GM12878 (cell line): ENCODE results near the gene CD86. TPM values are rescaled to one million over a fixed set of nuclear protein-coding genes. Genes with fewer than 3 reads are reported as not detected.

Source experiments
- ATAC-seq: fragments of 200-7000 bp; cut with Tn5 transposase; 3 replicates; pipeline ENCODE4 v1.9.1; 2020; ENCODE audit warnings: mild to moderate bottlenecking, moderate library complexity
- BruUV-seq: library from RNA; stranded (reverse); fragments of 400-500 nt; replicated peaks from 2 replicates; lab custom pipeline; 2021; lab: Mats Ljungman, UMichigan
- CTCF ChIA-PET: fragments of 300-600 bp; sonication (Branson Sonifier 250); formaldehyde crosslinking; extraction: SDS; loops from one replicate; lab custom pipeline; 2021; ENCODE audit warnings: inconsistent platforms; lab: Yijun Ruan, JAX
- POLR2A ChIA-PET: fragments of 350-600 bp; formaldehyde crosslinking; extraction: SDS; loops from one replicate; lab custom pipeline; 2021; ENCODE audit warnings: inconsistent platforms; lab: Charles Lee
- RAD21 ChIA-PET: fragments of 300-600 bp; sonication (Branson Sonifier 250); formaldehyde crosslinking; loops from one replicate; lab custom pipeline; 2023; ENCODE audit warnings: antibody characterized with exemption; ENCODE audit not compliant: unreplicated experiment; lab: Charles Lee
- SMC1A ChIA-PET: fragments of 300-600 bp; sonication (Branson Sonifier 250); formaldehyde crosslinking; loops from one replicate; lab custom pipeline; 2023; ENCODE audit not compliant: unreplicated experiment, uncharacterized antibody; lab: Charles Lee
- DNase-seq: peaks from one replicate; pipeline ENCODE4 v3.0.0-alpha.2; 2011; ENCODE audit warnings: low read depth, low spot score
- FAIRE-seq: peaks from 3 replicates; lab custom pipeline; 2011; peaks lifted over from hg19 to GRCh38; lab: Jason Lieb, UNC
- H2AFZ ChIP-seq: 2 replicates; pipeline ENCODE4 v1.6.0; 2011; ENCODE audit warnings: low read depth, low read length, control low read depth; ENCODE audit not compliant: control insufficient read depth
- H3K27ac ChIP-seq: 2 replicates; pipeline ENCODE4 v1.5.1; 2011; ENCODE audit warnings: control low read depth; ENCODE audit not compliant: control insufficient read depth, insufficient read depth
- H3K27me3 ChIP-seq, 2 experiments: replicated peaks in 1 of 2; 2 replicates each; pipeline versions ENCODE4 v1.6.0 to v1.6.1; 2011; ENCODE audit warnings: low read length in 1 of 2; ENCODE audit not compliant: control insufficient read depth in 2 of 2, insufficient read depth in 2 of 2
- H3K36me3 ChIP-seq, 2 experiments: 2 replicates each; pipeline ENCODE4 v1.5.1; 2011; ENCODE audit warnings: low read length in 1 of 2; ENCODE audit not compliant: control insufficient read depth in 2 of 2, insufficient read depth in 2 of 2
- H3K4me1 ChIP-seq: 2 replicates; pipeline ENCODE4 v1.6.1; 2011; ENCODE audit warnings: mild to moderate bottlenecking, low read length, moderate library complexity, mixed read lengths; ENCODE audit not compliant: control insufficient read depth, insufficient read depth
- H3K4me2 ChIP-seq: 2 replicates; pipeline ENCODE4 v1.6.0; 2011; ENCODE audit warnings: control low read depth; ENCODE audit not compliant: control insufficient read depth, insufficient read depth
- H3K4me3 ChIP-seq: fragments of 200-600 bp; sonication (generic); 2 replicates; pipeline ENCODE4 v1.5.1; 2016
- H3K79me2 ChIP-seq: 2 replicates; pipeline ENCODE4 v1.6.0; 2011; ENCODE audit warnings: low read length; ENCODE audit not compliant: control insufficient read depth, insufficient read depth
- H3K9ac ChIP-seq: 2 replicates; pipeline ENCODE4 v1.8.0; 2011; ENCODE audit warnings: low read length, control low read depth, mixed read lengths; ENCODE audit not compliant: control insufficient read depth, insufficient read depth
- H3K9me3 ChIP-seq: replicated peaks from 3 replicates; pipeline ENCODE4 v1.5.1; 2011; ENCODE audit warnings: mild to moderate bottlenecking, low read length; ENCODE audit not compliant: control insufficient read depth, insufficient read depth
- H4K20me1 ChIP-seq: 2 replicates; pipeline ENCODE4 v1.6.0; 2011; ENCODE audit not compliant: control insufficient read depth, insufficient read depth
- BCLAF1 ChIP-seq: fragments of 450-650 bp; IDR thresholded peaks from 2 replicates; pipeline ENCODE4 v1.6.1; 2017; ENCODE audit warnings: antibody characterized with exemption, mild to moderate bottlenecking, moderate library complexity
- CBFB ChIP-seq: IDR thresholded peaks from 2 replicates; pipeline ENCODE4 v1.6.1; 2016; ENCODE audit warnings: antibody characterized with exemption, low read depth
- CEBPB ChIP-seq, 2 experiments: fragments of 150-350 bp in 1 of 2; IDR thresholded peaks; 2 replicates each; pipeline ENCODE4 v1.6.1; 2012 to 2014; ENCODE audit warnings: low read depth in 2 of 2, low read length in 2 of 2, borderline replicate concordance in 1 of 2, inconsistent platforms in 1 of 2
- CHD4 ChIP-seq: fragments of 200-600 bp; sonication (generic); IDR thresholded peaks from 2 replicates; pipeline ENCODE4 v1.6.1; 2016; ENCODE audit warnings: mild to moderate bottlenecking
- DPF2 ChIP-seq: fragments of 450-650 bp; IDR thresholded peaks from 2 replicates; pipeline ENCODE4 v1.6.1; 2017; ENCODE audit warnings: mild to moderate bottlenecking
- EP300 ChIP-seq, 2 experiments: fragments of 150-350 bp in 1 of 2; IDR thresholded peaks; 2 replicates each; pipeline ENCODE4 v1.6.1; 2011 to 2012; ENCODE audit warnings: low read depth in 2 of 2, low read length in 2 of 2, borderline replicate concordance in 1 of 2, improper control_type of control experiment in 1 of 2, inconsistent platforms in 1 of 2; ENCODE audit not compliant: control insufficient read depth in 1 of 2
- IRF4 ChIP-seq: IDR thresholded peaks from 2 replicates; pipeline ENCODE4 v1.6.1; 2011; ENCODE audit warnings: low read depth, low read length
- JUND ChIP-seq: IDR thresholded peaks from 2 replicates; pipeline ENCODE4 v1.6.1; 2012; ENCODE audit warnings: low read depth, mild to moderate bottlenecking, low read length, improper control_type of control experiment, moderate library complexity
- MTA3 ChIP-seq: IDR thresholded peaks from 2 replicates; pipeline ENCODE4 v1.6.1; 2012; ENCODE audit warnings: low read length, inconsistent platforms, borderline replicate concordance
- MXI1 ChIP-seq: fragments of 150-350 bp; IDR thresholded peaks from 2 replicates; pipeline ENCODE4 v1.6.1; 2011; ENCODE audit warnings: low read depth, mild to moderate bottlenecking, inconsistent platforms, low read length, improper control_type of control experiment
- POU2F2 ChIP-seq: IDR thresholded peaks from 3 replicates; pipeline ENCODE4 v1.6.1; 2011; ENCODE audit warnings: low read depth, mild to moderate bottlenecking, low read length, borderline replicate concordance
- RB1 ChIP-seq: fragments of 450-650 bp; formaldehyde crosslinking; IDR thresholded peaks from 2 replicates; pipeline ENCODE4 v1.6.1; 2017; ENCODE audit warnings: mild to moderate bottlenecking, borderline replicate concordance
- SP1 ChIP-seq: IDR thresholded peaks from one replicate; pipeline ENCODE4 v1.6.1; 2011; ENCODE audit warnings: low read depth, low read length
- SRF ChIP-seq, 2 experiments: IDR thresholded peaks; 2 replicates each; pipeline ENCODE4 v1.6.1; 2011; ENCODE audit warnings: low read depth in 2 of 2, low read length in 2 of 2, mild to moderate bottlenecking in 1 of 2, moderate library complexity in 1 of 2
- STAT3 ChIP-seq: IDR thresholded peaks from 2 replicates; pipeline ENCODE4 v1.6.1; 2011; ENCODE audit warnings: low read depth, low read length, improper control_type of control experiment
- USF1 ChIP-seq: IDR thresholded peaks from 2 replicates; pipeline ENCODE4 v1.6.1; 2011; ENCODE audit warnings: borderline replicate concordance, low read depth, mild to moderate bottlenecking, moderate library complexity, mixed read lengths, low read length; ENCODE audit not compliant: insufficient read depth; ENCODE audit errors: extremely low read length
- ZNF207 ChIP-seq: fragments of 450-650 bp; IDR thresholded peaks from 2 replicates; pipeline ENCODE4 v1.6.1; 2014; ENCODE audit warnings: antibody characterized with exemption, mild to moderate bottlenecking, borderline replicate concordance
- in situ Hi-C: fragments of 300-500 bp; cut with MboI; formaldehyde crosslinking; loops from 9 replicates; pipeline ENCODE4 v1.14.3; 2018; ENCODE audit warnings: mixed read lengths
- intact Hi-C: fragments of 100-400 bp; cut with micrococcal nuclease; formaldehyde crosslinking; loops from one replicate; pipeline ENCODE4 v1.14.2; 2022; ENCODE audit not compliant: unreplicated experiment
- polyA plus RNA-seq, 11 experiments: library from polyadenylated mRNA; depleted of rRNA in 4 of 11; unstranded in 6 of 11; stranded (reverse) in 5 of 11; fragments of >200 nt; fragmentation: Nextera tagmentation in 4 of 11; fragmentation: Illumina TruSeq in 1 of 11; extraction: Ambion mirVana in 4 of 11; extraction: Trizol in 1 of 11; gene quantifications; 1 replicate in 1 of 11; 2 replicates in 10 of 11; pipeline versions ENCODE4 v1.2.1 to v1.2.3, GENCODE V29; 2011 to 2016; ENCODE audit warnings: inconsistent platforms in 2 of 11, missing spikeins in 2 of 11, low read depth in 1 of 11
- total RNA-seq, 4 experiments: library from RNA; depleted of rRNA in 3 of 4; stranded (reverse); fragments of >200 nt in 3 of 4; fragmentation: Illumina TruSeq in 1 of 4; extraction: Trizol in 1 of 4; gene quantifications; 2 replicates each; pipeline versions ENCODE4 v1.2.1 to v1.2.3, GENCODE V29; 2013 to 2021

CD86 gene
- total and polyA plus RNA-seq, 10 of the 15 experiments (the other 5 are each of a cell fraction or from before 2014, with no cell fraction given): 40.9 to 100 (median 55.5) TPM

- peak; percentile 81 to 86; a peak in 3 of 4 replicates for TF ChIP-seq EP300 (IDR thresholded peaks at IDR 0.05; ENCODE audit: borderline replicate concordance in 1 of 2, control insufficient read depth in 1 of 2, low read depth in 2 of 2, low read length in 2 of 2)
- no peak for TF ChIP-seq BCLAF1
- 0 out of 2 replicates have a peak, but pooled peaks have one; percentile 48 for TF ChIP-seq STAT3
- peak; percentile 44; the same call in 1 of the 2 replicates for TF ChIP-seq MTA3
- no peak for TF ChIP-seq CHD4
- peak; percentile 51; the same call in 1 of the 2 replicates for TF ChIP-seq JUND
- TF ChIP-seq POU2F2: peak; percentile 99
Measured at GRCh38 chr3:122014741-122015140, 40.4 kb upstream of the CD86 start (continued).

GRCh38 chr3:122019493-122019892 lies 35.7 kb upstream of the CD86 start:
- CTCF ChIA-PET: interaction anchor here (0.6 to 4.3 kb wide), 21 partner anchors 8 to 472 kb away, joined by 3 to 37 read pairs (median 8); partner anchors contain the start of gene CD86
- intact Hi-C loops: loop anchor here (2.0 kb wide), 1 partner anchor 17 kb away; no protein-coding TSS in a partner anchor
- POLR2A ChIA-PET: interaction anchor here (0.6 to 8.9 kb wide), 18 partner anchors 8 to 472 kb away, joined by 3 to 120 read pairs (median 10); partner anchors contain the start of gene CD86
- H3K27ac ChIP-seq: peak overlapping the region; percentile 65
- H3K4me2 ChIP-seq: peak overlapping the region; percentile 86
- H2AFZ ChIP-seq: no peak overlapping the region
- H3K4me1 ChIP-seq: peaks cover 50% of the 10 kb centered on the region
- SMC1A ChIA-PET: interaction anchor here (0.7 to 9.3 kb wide), 24 partner anchors 10 to 473 kb away, joined by 3 to 454 read pairs (median 13); partner anchors contain the start of gene CD86
- in situ Hi-C loops: no loop called here
- no peaks in the 10 kb centered on the region; a peak in 1 of 4 replicates for H3K36me3 ChIP-seq
- RAD21 ChIA-PET: interaction anchor here (0.8 to 9.8 kb wide), 23 partner anchors 8 to 370 kb away, joined by 3 to 180 read pairs (median 12); partner anchors contain the start of genes CD86, EAF2 and IQCB1
- no peak for FAIRE-seq
- DNase-seq: no peak
- peak overlapping the region; percentile 41 for H3K9ac ChIP-seq
- no peak overlapping the region for H3K4me3 ChIP-seq
- H3K79me2 ChIP-seq: peaks cover 35% of the 10 kb centered on the region
- H4K20me1 ChIP-seq: no peaks in the 10 kb centered on the region
- H3K27me3 ChIP-seq: no peaks in the 10 kb centered on the region
- peak; percentile 73 for ATAC-seq
- no TSS peak for BruUV-seq
- H3K9me3 ChIP-seq: peaks cover 17% of the 10 kb centered on the region
- TF ChIP-seq SRF (IDR thresholded peaks at IDR 0.05; ENCODE audit: low read depth in 2 of 2, low read length in 2 of 2) (no peak), MXI1 (no peak), USF1 (no peak), RB1 (0 out of 2 replicates have a peak, but pooled peaks have one; percentile 41), DPF2 (peak; percentile 56), SP1 (no peak), ZNF207 (0 out of 2 replicates have a peak, but pooled peaks have one; percentile 53), IRF4 (no peak), CEBPB (IDR thresholded peaks at IDR 0.05; ENCODE audit: borderline replicate concordance in 1 of 2, low read depth in 2 of 2, low read length in 2 of 2) (no peak), STAT3 (peak; percentile 54; the same call in 1 of the 2 replicates), CBFB (peak; percentile 53; the same call in 1 of the 2 replicates)
